Measurements from ENCODE around the gene STK24. TPM values are rescaled to one million over a fixed set of nuclear protein-coding genes. Genes with fewer than 3 reads are reported as not detected.

STK24 gene
- total and polyA plus RNA-seq, 2 of the 8 experiments (the other 6 are each of a cell fraction or from before 2014, with no cell fraction given): 62.8 to 143 TPM

DNA sequence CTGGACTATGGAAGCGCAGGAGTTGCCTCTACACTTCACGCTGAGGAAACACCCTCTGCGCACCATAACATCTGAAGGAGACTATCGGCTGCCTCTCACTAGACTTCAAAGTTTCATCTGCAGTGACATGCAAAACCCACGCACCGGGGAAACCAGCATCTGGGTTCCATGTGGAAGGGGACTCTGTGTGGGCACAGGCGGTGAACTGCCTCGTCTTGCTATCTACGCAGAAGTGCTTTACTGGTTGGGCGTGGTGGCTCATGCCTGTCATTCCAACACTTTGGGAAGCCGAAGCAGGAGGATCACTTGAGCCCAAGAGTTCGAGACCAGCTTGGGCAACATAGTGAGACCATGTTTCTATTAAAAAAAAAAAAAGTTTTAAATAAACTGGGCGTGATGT, 116.4 kb downstream of the STK24 start (continued):
- TF ChIP-seq, protein P1, sequence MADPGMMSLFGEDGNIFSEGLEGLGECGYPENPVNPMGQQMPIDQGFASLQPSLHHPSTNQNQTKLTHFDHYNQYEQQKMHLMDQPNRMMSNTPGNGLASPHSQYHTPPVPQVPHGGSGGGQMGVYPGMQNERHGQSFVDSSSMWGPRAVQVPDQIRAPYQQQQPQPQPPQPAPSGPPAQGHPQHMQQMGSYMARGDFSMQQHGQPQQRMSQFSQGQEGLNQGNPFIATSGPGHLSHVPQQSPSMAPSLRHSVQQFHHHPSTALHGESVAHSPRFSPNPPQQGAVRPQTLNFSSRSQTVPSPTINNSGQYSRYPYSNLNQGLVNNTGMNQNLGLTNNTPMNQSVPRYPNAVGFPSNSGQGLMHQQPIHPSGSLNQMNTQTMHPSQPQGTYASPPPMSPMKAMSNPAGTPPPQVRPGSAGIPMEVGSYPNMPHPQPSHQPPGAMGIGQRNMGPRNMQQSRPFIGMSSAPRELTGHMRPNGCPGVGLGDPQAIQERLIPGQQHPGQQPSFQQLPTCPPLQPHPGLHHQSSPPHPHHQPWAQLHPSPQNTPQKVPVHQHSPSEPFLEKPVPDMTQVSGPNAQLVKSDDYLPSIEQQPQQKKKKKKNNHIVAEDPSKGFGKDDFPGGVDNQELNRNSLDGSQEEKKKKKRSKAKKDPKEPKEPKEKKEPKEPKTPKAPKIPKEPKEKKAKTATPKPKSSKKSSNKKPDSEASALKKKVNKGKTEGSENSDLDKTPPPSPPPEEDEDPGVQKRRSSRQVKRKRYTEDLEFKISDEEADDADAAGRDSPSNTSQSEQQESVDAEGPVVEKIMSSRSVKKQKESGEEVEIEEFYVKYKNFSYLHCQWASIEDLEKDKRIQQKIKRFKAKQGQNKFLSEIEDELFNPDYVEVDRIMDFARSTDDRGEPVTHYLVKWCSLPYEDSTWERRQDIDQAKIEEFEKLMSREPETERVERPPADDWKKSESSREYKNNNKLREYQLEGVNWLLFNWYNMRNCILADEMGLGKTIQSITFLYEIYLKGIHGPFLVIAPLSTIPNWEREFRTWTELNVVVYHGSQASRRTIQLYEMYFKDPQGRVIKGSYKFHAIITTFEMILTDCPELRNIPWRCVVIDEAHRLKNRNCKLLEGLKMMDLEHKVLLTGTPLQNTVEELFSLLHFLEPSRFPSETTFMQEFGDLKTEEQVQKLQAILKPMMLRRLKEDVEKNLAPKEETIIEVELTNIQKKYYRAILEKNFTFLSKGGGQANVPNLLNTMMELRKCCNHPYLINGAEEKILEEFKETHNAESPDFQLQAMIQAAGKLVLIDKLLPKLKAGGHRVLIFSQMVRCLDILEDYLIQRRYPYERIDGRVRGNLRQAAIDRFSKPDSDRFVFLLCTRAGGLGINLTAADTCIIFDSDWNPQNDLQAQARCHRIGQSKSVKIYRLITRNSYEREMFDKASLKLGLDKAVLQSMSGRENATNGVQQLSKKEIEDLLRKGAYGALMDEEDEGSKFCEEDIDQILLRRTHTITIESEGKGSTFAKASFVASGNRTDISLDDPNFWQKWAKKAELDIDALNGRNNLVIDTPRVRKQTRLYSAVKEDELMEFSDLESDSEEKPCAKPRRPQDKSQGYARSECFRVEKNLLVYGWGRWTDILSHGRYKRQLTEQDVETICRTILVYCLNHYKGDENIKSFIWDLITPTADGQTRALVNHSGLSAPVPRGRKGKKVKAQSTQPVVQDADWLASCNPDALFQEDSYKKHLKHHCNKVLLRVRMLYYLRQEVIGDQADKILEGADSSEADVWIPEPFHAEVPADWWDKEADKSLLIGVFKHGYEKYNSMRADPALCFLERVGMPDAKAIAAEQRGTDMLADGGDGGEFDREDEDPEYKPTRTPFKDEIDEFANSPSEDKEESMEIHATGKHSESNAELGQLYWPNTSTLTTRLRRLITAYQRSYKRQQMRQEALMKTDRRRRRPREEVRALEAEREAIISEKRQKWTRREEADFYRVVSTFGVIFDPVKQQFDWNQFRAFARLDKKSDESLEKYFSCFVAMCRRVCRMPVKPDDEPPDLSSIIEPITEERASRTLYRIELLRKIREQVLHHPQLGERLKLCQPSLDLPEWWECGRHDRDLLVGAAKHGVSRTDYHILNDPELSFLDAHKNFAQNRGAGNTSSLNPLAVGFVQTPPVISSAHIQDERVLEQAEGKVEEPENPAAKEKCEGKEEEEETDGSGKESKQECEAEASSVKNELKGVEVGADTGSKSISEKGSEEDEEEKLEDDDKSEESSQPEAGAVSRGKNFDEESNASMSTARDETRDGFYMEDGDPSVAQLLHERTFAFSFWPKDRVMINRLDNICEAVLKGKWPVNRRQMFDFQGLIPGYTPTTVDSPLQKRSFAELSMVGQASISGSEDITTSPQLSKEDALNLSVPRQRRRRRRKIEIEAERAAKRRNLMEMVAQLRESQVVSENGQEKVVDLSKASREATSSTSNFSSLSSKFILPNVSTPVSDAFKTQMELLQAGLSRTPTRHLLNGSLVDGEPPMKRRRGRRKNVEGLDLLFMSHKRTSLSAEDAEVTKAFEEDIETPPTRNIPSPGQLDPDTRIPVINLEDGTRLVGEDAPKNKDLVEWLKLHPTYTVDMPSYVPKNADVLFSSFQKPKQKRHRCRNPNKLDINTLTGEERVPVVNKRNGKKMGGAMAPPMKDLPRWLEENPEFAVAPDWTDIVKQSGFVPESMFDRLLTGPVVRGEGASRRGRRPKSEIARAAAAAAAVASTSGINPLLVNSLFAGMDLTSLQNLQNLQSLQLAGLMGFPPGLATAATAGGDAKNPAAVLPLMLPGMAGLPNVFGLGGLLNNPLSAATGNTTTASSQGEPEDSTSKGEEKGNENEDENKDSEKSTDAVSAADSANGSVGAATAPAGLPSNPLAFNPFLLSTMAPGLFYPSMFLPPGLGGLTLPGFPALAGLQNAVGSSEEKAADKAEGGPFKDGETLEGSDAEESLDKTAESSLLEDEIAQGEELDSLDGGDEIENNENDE (IDR thresholded peaks at IDR 0.05; ENCODE audit: insufficient replicate concordance, low read length): no peak
- TF ChIP-seq CEBPB (IDR thresholded peaks at IDR 0.05; ENCODE audit: low read depth, low read length) (no peak), SIX5 (IDR thresholded peaks at IDR 0.05; ENCODE audit: low read depth, low read length) (no peak)
- TF ChIP-seq, protein P2, sequence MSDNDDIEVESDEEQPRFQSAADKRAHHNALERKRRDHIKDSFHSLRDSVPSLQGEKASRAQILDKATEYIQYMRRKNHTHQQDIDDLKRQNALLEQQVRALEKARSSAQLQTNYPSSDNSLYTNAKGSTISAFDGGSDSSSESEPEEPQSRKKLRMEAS (IDR thresholded peaks at IDR 0.05): no peak
